GM18526 (cell line): ENCODE measurements around the gene NGEF.

ENCODE experiments used
- POLR2A ChIP-seq: IDR thresholded peaks from 3 replicates; pipeline ENCODE4 v1.6.1; 2011; ENCODE audit not compliant: insufficient read length; ENCODE audit errors: extremely low read depth

NGEF gene

GRCh38 chr2:232999354-232999753 lies 13.7 kb downstream of the NGEF start:
- TF ChIP-seq POLR2A = no peak

GRCh38 chr2:232998666-232998985 lies 14.4 kb downstream of the NGEF start:
- TF ChIP-seq POLR2A = no peak

- no peak for TF ChIP-seq POLR2A
These were observed 15.0 kb downstream of the NGEF start for GRCh38 chr2:232997749-232998665.

- TF ChIP-seq POLR2A = no peak
These were observed 18.6 kb downstream of the NGEF start for GRCh38 chr2:232994446-232994845.

GRCh38 chr2:232993231-232993821 lies 19.7 kb downstream of the NGEF start:
- TF ChIP-seq POLR2A = no peak

- no peak for TF ChIP-seq POLR2A
These were observed 26.9 kb downstream of the NGEF start for GRCh38 chr2:232986155-232986554.

- no peak for TF ChIP-seq POLR2A
These were observed 28.4 kb downstream of the NGEF start for GRCh38 chr2:232984451-232985207.

- no peak for TF ChIP-seq POLR2A
These were observed 29.4 kb downstream of the NGEF start for GRCh38 chr2:232983669-232984140.

GRCh38 chr2:232982926-232983668 lies 30.0 kb downstream of the NGEF start:
- TF ChIP-seq POLR2A = no peak

- no peak for TF ChIP-seq POLR2A
These were observed 31.2 kb downstream of the NGEF start for GRCh38 chr2:232981767-232982360.

- TF ChIP-seq POLR2A = no peak
These were observed 31.7 kb downstream of the NGEF start for GRCh38 chr2:232981356-232981755.

- TF ChIP-seq POLR2A = no peak
These were observed 32.4 kb downstream of the NGEF start for GRCh38 chr2:232980683-232981082.

- TF ChIP-seq POLR2A = no peak
These were observed 33.1 kb downstream of the NGEF start for GRCh38 chr2:232979871-232980461.

- TF ChIP-seq POLR2A = no peak
These were observed 35.6 kb downstream of the NGEF start for GRCh38 chr2:232977438-232977971.
